ENCODE results near the gene ZNF764.

The ZNF764 gene

DNA sequence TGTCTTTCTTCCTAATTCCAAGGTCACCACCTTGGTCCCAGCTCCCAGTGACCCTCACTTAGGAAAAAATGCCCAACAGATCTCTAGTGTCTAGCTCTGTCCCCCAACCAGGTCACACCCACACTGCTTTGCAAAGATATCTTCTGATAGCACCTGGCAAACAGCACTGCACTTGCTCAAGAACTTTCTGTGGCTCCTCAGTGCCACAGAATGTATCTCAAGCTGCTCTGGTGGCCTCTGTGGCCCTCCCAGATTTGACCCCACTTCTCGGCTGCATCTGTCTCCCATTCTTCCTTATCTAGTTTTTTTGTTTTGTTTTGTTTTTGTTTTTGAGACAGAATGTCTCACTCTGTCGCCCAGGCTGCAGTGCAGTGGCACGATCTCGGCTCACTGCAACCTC lies 8.4 kb upstream of the ZNF764 start:
- Mint-ChIP-seq H3K36me3 (ENCODE audit: low read depth) (no peaks in the 10 kb centered on the region), H3K4me3 (no peak overlapping the region), H3K9me3 (no peaks in the 10 kb centered on the region), H3K27ac (no peak overlapping the region), H3K27me3 (ENCODE audit: low read depth) (no peaks in the 10 kb centered on the region), H3K4me1 (ENCODE audit: low read depth) (peaks cover 31% of the 10 kb centered on the region)
- DNase-seq (ENCODE audit: low spot score), result no peak

GRCh38 chr16:30565984-30566383 lies 7.8 kb upstream of the ZNF764 start:
- Mint-ChIP-seq H3K4me3 (no peak overlapping the region), H3K9me3 (no peaks in the 10 kb centered on the region), H3K27ac (no peak overlapping the region), H3K36me3 (ENCODE audit: low read depth) (no peaks in the 10 kb centered on the region), H3K27me3 (ENCODE audit: low read depth) (no peaks in the 10 kb centered on the region), H3K4me1 (ENCODE audit: low read depth) (peaks cover 36% of the 10 kb centered on the region)
- DNase-seq (ENCODE audit: low spot score), result no peak

GRCh38 chr16:30565526-30565925 lies 7.4 kb upstream of the ZNF764 start:
- Mint-ChIP-seq H3K27ac (no peak overlapping the region), H3K27me3 (ENCODE audit: low read depth) (no peaks in the 10 kb centered on the region)

GRCh38 chr16:30562021-30562420 lies 3.8 kb upstream of the ZNF764 start:
- Mint-ChIP-seq H3K4me3 (peak overlapping the region; percentile 83), H3K4me1 (ENCODE audit: low read depth) (peaks cover 27% of the 10 kb centered on the region), H3K27ac (peak overlapping the region; percentile 82), H3K27me3 (ENCODE audit: low read depth) (no peaks in the 10 kb centered on the region), H3K9me3 (no peaks in the 10 kb centered on the region), H3K36me3 (ENCODE audit: low read depth) (no peaks in the 10 kb centered on the region)
- no peak for DNase-seq (ENCODE audit: low spot score)

More at GRCh38 chr16:30565526-30565925, 7.4 kb upstream of the ZNF764 start:
- H3K9me3 Mint-ChIP-seq, result no peaks in the 10 kb centered on the region
- peaks cover 35% of the 10 kb centered on the region for H3K4me1 Mint-ChIP-seq (ENCODE audit: low read depth)
- no peaks in the 10 kb centered on the region for H3K36me3 Mint-ChIP-seq (ENCODE audit: low read depth)
- DNase-seq (ENCODE audit: low spot score), result no peak
- no peak overlapping the region for H3K4me3 Mint-ChIP-seq

DNA sequence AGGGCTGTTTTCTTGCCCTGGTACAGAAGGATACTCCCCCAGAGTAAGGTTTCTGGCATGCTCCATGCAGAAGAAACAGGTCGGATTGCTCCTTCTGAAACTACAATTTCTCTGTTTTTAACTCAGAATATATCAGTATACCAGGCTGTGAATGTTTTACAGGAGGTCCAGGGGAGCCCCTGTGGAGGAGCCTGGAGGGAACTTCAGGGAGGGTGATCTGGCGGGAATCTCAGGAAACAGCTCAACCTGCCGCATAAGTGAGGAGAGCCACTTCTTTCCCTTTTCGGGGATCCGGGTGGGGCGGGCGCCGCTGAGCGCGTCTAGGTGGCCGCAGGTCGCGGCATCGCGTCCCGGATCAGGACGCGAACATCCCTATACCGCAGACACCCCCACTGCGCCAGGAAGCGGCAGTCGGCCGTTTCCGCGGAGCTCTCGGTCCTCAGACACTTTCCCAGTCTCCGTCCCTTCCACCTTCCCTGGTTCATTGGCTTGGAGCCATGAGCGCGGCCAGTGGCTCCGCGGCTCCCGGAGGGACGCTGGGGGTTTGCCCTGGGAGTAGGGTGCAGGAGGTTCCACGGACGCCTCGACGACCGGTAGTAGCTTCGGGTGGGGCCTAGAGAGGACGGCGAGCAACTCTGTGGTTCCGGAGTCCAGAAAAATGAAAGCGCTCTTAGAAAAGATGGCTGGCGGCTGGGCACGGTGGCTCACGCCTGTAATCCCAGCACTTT lies 3.1 kb upstream of the ZNF764 start:
- Mint-ChIP-seq H3K4me3 (peak overlapping the region; percentile 83), H3K27me3 (ENCODE audit: low read depth) (no peaks in the 10 kb centered on the region), H3K27ac (peak overlapping the region; percentile 82), H3K9me3 (no peaks in the 10 kb centered on the region), H3K4me1 (ENCODE audit: low read depth) (peaks cover 22% of the 10 kb centered on the region), H3K36me3 (ENCODE audit: low read depth) (peaks cover 2% of the 10 kb centered on the region)
- DNase-seq (ENCODE audit: low spot score), result peak; percentile 27

DNA sequence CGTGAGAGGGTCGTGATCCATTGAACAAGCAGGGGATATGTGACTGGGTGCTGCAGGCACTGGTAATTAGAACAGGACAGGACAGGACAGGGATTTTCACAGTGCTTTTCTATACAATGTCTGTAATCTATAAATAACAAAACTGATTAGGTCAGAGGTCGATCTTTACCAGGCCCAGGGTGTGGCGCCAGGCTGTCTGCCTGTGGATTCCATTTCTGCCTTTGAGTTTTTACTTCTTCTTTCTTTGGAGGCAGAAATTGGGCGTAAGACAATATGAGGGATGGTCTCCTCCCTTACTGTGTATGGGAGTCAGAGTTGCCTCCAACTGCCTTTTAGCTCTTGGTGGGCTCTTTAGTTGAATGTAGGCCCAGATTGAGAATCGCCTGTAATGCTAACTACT lies 1.5 kb upstream of the ZNF764 start:
- peaks cover 8% of the 10 kb centered on the region for H3K36me3 Mint-ChIP-seq (ENCODE audit: low read depth)
- peaks cover 23% of the 10 kb centered on the region for H3K4me1 Mint-ChIP-seq (ENCODE audit: low read depth)
- H3K27me3 Mint-ChIP-seq (ENCODE audit: low read depth), result no peaks in the 10 kb centered on the region
- H3K27ac Mint-ChIP-seq, result peak overlapping the region; percentile 87
- DNase-seq (ENCODE audit: low spot score), result no peak
- H3K4me3 Mint-ChIP-seq, result peak overlapping the region; percentile 69
- H3K9me3 Mint-ChIP-seq, result no peaks in the 10 kb centered on the region

DNA sequence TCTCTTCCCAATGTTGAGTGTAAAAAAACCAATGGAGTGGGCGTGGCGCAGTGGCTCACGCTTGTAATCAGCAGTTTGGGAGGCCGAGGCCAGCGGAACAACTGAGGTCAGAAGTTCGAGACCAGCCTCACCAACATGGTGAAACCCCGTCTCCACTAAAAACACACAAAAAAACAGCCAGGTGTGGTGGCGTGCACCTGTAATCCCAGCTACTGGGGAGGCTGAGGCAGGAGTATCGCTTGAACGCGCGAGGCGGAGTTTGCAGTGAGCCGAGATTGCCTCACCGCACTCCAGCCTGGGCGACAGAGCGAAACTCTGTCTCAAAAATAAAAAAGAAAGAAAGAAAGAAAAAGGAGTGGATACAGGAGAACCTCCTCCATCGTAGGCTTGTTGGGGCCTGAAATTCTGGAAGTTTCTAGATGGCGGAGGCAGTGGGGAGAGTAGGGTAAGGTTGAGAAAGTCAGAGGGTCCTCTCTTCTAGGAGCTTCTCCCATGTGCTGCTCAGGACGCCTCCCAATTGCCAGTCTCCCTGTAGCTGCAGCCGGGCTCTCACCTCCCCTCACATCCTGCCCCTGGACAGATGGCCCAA lies 709 bp upstream of the ZNF764 start:
- Mint-ChIP-seq H3K4me3 (peak overlapping the region; percentile 86), H3K27ac (peak overlapping the region; percentile 87), H3K9me3 (no peaks in the 10 kb centered on the region), H3K27me3 (ENCODE audit: low read depth) (no peaks in the 10 kb centered on the region), H3K36me3 (ENCODE audit: low read depth) (peaks cover 15% of the 10 kb centered on the region), H3K4me1 (ENCODE audit: low read depth) (peaks cover 30% of the 10 kb centered on the region)
- no peak for DNase-seq (ENCODE audit: low spot score)

DNA sequence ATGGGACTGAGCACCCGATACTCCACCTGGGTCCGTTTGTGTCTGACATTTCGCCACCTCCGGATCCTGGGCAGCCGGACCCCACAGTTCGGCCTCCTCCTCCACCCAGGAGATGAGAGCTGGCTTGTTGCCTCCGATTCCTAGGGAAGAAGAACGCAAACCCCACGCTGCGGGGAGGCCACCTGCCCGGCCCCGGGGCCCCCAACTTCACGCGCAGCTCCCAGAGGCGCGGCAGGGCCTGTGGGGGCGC lies 542 bp downstream of the ZNF764 start:
- H3K27me3 Mint-ChIP-seq (ENCODE audit: low read depth), result no peaks in the 10 kb centered on the region
- no peak for DNase-seq (ENCODE audit: low spot score)
- H3K4me1 Mint-ChIP-seq (ENCODE audit: low read depth), result peaks cover 42% of the 10 kb centered on the region
- H3K9me3 Mint-ChIP-seq, result no peaks in the 10 kb centered on the region
- peaks cover 24% of the 10 kb centered on the region for H3K36me3 Mint-ChIP-seq (ENCODE audit: low read depth)
- peak overlapping the region; percentile 86 for H3K4me3 Mint-ChIP-seq
- peak overlapping the region; percentile 87 for H3K27ac Mint-ChIP-seq

DNA sequence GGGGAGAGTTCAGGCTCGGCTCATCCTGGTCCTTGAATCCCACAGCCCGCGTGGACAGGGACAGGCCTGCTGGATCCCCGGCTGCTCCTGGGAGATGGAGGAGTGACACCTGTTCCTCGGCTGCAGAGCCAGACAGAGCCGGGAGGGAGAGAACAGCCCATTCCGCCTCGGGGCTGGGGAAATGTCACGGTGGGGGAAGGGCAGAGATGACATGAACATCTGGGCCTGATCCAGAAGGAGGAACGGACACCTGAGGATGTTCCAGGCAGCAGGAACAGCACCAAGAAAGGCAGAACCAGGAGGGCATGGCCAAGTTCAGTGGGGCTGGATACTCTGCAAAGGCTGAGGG lies 2.1 kb downstream of the ZNF764 start:
- no peak for DNase-seq (ENCODE audit: low spot score)
- Mint-ChIP-seq H3K4me1 (ENCODE audit: low read depth) (peaks cover 50% of the 10 kb centered on the region), H3K27ac (peak overlapping the region; percentile 52), H3K27me3 (ENCODE audit: low read depth) (no peaks in the 10 kb centered on the region), H3K9me3 (no peaks in the 10 kb centered on the region), H3K36me3 (ENCODE audit: low read depth) (peaks cover 30% of the 10 kb centered on the region), H3K4me3 (peak overlapping the region; percentile 86)

DNA sequence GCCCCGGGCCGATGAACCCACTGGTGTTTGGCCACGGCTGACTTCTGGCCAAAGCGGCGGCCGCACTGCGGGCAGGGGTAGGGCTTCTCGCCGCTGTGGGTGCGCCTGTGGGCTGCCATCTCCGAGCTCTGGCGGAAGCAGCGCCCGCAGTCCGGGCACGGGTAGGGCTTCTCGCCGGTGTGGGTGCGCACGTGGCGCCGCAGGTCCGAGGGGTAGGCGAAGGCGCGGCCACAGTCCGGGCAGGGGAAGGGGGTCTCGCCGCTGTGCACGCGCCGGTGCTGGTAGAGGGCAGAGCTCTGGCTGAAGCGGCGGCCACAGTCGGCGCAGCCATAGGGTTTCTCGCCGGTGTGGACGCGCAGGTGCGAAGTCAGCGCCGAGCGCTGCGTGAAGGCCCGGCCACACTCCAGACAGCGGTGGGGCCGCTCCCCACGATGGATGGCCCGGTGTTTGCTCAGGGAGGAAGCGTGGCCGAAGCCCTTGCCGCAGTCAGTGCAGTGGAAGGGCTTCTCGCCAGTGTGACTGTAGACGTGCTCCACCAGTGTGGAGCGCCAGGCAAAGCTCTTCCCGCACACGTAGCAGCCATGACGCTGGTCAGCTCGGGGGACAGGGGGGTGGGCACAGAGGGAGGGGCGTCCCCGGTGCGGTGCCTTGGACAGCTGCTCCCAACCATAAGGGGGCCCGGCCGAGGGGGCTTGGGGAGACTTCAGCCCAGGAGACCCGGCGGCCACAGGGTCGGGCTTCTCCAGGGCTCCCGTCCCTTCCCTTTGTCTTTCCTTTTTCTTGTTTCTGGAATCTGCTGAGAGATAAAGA lies 2.7 kb downstream of the ZNF764 start:
- DNase-seq (ENCODE audit: low spot score), result no peak
- Mint-ChIP-seq H3K27me3 (ENCODE audit: low read depth) (no peaks in the 10 kb centered on the region), H3K4me3 (peak overlapping the region; percentile 86), H3K36me3 (ENCODE audit: low read depth) (peaks cover 30% of the 10 kb centered on the region), H3K27ac (peak overlapping the region; percentile 52), H3K4me1 (ENCODE audit: low read depth) (peaks cover 51% of the 10 kb centered on the region), H3K9me3 (no peaks in the 10 kb centered on the region)

DNA sequence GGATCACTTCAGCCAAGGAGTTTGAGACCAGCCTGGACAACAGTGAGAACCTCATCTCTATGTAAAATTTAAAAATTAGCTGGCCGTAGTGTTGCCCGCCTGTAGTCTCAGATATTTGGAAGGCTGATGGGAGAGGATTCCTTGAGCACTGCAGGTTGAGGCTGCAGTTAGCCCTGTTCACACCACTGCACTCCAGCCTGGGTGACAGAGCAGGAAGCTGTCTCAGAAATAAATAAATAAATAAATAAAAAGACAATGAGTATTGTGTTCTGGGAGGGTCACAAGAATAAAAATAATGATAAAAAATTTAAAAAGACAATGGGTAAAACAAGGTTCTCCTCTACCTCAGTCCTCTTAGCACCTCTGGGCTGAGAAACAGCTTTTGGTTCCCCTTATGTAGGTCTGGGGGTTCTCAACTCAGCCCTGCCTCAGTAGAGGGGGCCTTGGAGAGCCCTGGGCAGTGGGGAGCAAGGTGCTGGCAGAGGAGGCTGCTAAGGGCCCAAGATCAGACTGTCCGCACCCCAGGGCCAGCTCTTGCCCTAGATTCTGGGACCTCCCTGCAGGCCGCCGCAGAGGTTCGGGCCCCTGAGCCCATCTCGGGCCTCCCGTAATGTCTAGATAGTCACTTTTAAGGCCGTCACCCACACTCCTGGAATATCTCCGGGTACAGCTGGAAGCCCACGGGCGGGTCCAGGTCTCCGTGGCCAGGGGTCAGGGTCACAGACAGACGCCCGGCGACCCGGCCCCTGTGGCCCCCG lies 3.4 kb downstream of the ZNF764 start:
- H3K27me3 Mint-ChIP-seq (ENCODE audit: low read depth), result no peaks in the 10 kb centered on the region
- peak overlapping the region; percentile 26 for H3K27ac Mint-ChIP-seq
- no peak for DNase-seq (ENCODE audit: low spot score)
- peaks cover 51% of the 10 kb centered on the region for H3K4me1 Mint-ChIP-seq (ENCODE audit: low read depth)
- no peak overlapping the region for H3K4me3 Mint-ChIP-seq
- H3K9me3 Mint-ChIP-seq, result no peaks in the 10 kb centered on the region
- H3K36me3 Mint-ChIP-seq (ENCODE audit: low read depth), result peaks cover 30% of the 10 kb centered on the region

DNA sequence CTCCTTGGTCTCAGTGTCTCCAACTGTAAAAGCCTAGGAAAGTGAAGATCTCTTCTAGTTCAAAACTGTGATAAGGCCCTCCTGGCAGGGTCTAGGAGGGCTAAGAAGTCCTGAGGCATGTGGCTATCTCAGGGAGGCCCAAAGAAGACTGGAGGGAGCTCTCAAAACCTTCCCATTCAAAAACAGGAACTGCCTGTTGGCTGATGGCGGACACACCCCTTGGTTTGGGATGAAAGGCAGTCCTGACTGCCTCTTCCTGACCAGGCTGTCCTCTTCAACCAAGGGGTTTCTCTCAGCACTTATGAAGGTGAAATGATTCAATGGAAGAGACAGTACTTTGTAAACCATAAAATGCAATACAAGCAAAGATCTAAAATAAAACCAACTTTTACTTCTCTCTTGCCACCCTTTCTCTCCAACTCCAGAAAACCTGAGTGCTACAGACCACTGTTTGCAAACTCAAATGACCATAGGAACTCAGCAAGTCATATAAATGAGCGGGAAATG lies 4.7 kb downstream of the ZNF764 start:
- no peaks in the 10 kb centered on the region for H3K27me3 Mint-ChIP-seq (ENCODE audit: low read depth)
- H3K36me3 Mint-ChIP-seq (ENCODE audit: low read depth), result peaks cover 33% of the 10 kb centered on the region
- peak overlapping the region; percentile 92 for H3K27ac Mint-ChIP-seq
- peaks cover 50% of the 10 kb centered on the region for H3K4me1 Mint-ChIP-seq (ENCODE audit: low read depth)
- DNase-seq (ENCODE audit: low spot score), result no peak
- H3K4me3 Mint-ChIP-seq, result peak overlapping the region; percentile 70
- H3K9me3 Mint-ChIP-seq, result no peaks in the 10 kb centered on the region

- peak overlapping the region; percentile 70 for H3K4me3 Mint-ChIP-seq
- H3K4me1 Mint-ChIP-seq (ENCODE audit: low read depth), result peaks cover 50% of the 10 kb centered on the region
- peaks cover 34% of the 10 kb centered on the region for H3K36me3 Mint-ChIP-seq (ENCODE audit: low read depth)
- DNase-seq (ENCODE audit: low spot score), result no peak
- no peaks in the 10 kb centered on the region for H3K27me3 Mint-ChIP-seq (ENCODE audit: low read depth)
- peak overlapping the region; percentile 92 for H3K27ac Mint-ChIP-seq
- H3K9me3 Mint-ChIP-seq, result no peaks in the 10 kb centered on the region
These were observed 5.2 kb downstream of the ZNF764 start for GRCh38 chr16:30552956-30553355.

DNA sequence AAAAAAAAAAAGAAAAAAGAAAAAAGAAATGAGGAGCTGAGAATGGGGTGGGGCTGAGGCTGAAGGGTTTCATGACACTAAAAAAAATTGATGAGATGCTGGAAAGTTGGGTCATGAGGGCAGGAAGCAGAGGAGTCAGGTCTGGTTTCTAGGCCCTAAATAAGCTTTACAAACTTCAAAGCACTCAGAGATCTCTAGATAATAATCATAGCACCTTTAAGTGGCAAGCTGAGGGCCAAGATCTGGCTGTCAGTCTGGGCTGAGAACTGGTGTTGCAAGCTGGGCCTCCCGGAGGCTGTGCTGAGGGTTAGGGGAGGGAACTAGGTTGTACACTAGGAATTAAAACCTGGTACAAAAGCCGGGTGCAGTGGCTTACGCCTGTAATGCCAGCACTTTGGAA lies 6.4 kb downstream of the ZNF764 start:
- Mint-ChIP-seq H3K27ac (peak overlapping the region; percentile 92), H3K9me3 (no peaks in the 10 kb centered on the region), H3K4me3 (peak overlapping the region; percentile 70), H3K27me3 (ENCODE audit: low read depth) (no peaks in the 10 kb centered on the region), H3K36me3 (ENCODE audit: low read depth) (peaks cover 36% of the 10 kb centered on the region), H3K4me1 (ENCODE audit: low read depth) (peaks cover 50% of the 10 kb centered on the region)
- peak; percentile 73 for DNase-seq (ENCODE audit: low spot score)

Measured in T-helper 2 cell treated with Interferon-gamma antibody and Interleukin-4, amounts not matched to agents 5 μg/mL and 100 μg/mL, for 36 hours (primary cell).